Fibroblast of peridontal ligament (primary cell): ENCODE results near the gene SGPP2.

Experiments used
- DNase-seq: peaks from one replicate; pipeline ENCODE4 v3.0.0-alpha.2; 2010; ENCODE audit errors: extremely low read depth

SGPP2 gene

DNA sequence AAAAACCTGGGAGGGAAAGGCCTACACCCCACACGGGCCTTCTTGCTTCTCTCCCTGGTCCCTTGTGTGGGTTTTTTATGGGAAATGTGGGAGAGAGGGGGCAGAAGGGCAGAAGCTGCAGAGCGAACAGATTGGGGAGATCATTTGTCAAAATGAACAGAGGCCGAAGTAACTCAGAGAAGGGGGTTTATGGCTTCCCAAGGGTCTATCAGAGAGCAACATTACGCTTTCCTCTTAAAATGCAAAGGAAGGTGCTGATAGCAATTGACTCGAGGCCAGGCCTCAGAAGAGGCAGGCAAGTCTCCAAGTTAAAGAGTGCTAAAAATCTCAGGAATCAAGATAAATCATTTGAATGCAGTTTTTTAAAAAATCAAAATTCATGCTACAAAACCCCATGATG is 101.5 kb downstream of the SGPP2 start:
- DNase-seq, result no peak

DNA sequence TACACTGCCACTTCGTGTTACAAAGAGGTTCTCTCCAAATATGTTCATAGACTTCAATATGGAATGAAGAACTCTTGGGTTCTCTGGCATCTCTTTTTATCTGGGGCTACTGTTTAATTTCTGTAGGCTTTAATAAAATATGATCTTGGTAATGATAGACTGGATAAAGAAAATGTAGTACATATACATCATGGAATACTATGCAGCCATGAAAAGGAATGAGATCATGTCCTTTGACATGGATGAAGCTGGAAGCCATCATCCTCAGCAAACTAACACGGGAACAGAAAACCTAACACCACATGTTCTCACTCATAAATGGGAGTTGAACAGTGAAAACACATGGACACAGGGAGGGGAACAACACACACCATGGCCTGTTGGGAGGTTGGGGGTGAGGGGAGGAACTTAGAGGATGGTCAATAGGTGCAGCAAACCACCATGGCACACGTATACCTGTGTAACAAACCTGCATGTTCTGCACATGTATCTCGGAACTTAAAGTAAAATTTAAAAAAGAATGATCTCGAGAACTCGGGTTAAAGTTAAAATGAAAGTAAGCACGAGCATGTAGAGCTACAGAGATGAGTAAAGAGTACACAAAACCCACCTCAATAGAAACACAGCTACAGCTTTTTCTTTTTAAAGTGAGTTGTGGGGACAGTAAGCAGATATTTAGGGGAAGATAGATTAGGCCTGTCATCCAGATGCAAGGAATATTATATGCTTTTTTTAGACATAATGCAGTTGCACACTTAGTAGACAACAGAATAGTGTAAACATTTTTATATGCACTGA is 102.3 kb downstream of the SGPP2 start:
- DNase-seq, result no peak

DNA sequence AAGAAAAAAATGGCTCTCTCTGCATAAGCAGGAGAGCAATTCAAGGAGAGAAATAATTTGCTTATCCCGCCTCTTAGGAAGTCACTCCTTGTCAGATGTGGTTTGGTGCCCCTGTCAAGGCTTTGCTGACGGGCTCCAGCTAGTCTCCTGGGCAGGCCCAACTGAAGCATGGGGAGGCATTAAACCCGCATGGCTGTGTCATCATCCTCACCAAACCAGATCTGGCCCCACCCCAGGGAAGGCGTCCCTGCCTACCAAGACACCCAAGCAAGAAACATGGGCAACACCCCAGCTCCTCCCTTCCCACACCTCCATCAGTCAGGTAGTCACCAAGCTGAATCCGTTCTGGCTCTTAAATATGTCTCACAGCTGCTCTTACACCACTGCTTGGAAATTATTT is 108.0 kb downstream of the SGPP2 start:
- DNase-seq, result no peak

DNA sequence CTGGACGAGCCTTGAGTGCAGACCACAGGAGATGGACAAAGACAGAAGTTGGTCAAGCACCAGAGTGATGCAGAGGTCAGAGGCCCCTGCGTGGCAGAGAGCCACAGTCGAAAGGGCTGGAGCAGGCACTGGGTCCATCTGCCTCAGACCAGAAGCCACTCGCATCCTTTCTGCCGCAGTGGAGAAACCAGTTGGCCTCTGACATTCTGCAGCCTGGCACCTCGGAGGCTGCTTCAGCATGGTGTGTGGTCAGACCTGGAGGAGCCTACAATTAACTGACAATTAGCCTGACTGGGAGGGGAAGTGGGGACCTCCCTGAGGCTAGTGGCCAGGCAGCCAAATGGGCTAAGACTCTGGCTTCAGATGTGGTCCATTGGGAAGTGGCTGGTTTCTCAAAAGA is 111.1 kb downstream of the SGPP2 start:
- DNase-seq, result no peak

DNA sequence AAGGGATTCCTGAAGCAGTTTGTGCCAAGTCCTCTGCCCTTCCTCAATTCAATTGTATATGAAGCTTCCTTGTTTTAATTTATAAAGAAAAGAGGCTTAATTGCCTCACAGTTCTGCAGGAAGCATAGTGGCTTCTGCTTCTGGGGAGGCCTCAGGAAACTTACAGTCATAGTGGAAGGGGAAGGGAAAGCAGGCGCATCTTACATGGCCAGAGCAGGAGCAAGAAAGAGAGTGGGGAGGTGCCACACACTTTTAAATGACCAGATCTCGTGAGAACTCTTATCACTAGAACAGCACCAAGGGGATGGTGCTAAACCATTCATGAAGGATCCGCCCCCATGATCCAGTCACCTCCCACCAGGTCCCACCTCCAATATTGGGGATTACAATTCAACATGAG is 114.2 kb downstream of the SGPP2 start:
- DNase-seq, result no peak

DNA sequence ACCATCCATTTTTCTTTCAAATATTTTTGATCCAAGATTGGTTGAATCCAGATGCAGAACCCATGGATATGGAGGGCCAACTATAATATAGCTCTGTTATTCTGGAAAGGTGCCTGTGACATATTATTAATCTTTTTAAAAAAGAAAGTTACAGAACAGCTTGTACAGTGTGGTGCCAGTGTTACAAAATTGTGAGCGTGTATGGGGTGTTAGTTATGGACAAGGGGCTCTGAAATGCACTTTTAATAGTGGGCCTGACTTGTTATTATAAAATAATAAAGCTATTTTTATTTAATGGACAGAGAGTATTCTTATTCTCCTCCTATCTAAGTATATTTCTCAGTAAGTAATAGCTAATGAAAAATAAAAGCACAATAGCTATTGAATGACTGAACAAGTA is 120.3 kb downstream of the SGPP2 start:
- no peak for DNase-seq

DNA sequence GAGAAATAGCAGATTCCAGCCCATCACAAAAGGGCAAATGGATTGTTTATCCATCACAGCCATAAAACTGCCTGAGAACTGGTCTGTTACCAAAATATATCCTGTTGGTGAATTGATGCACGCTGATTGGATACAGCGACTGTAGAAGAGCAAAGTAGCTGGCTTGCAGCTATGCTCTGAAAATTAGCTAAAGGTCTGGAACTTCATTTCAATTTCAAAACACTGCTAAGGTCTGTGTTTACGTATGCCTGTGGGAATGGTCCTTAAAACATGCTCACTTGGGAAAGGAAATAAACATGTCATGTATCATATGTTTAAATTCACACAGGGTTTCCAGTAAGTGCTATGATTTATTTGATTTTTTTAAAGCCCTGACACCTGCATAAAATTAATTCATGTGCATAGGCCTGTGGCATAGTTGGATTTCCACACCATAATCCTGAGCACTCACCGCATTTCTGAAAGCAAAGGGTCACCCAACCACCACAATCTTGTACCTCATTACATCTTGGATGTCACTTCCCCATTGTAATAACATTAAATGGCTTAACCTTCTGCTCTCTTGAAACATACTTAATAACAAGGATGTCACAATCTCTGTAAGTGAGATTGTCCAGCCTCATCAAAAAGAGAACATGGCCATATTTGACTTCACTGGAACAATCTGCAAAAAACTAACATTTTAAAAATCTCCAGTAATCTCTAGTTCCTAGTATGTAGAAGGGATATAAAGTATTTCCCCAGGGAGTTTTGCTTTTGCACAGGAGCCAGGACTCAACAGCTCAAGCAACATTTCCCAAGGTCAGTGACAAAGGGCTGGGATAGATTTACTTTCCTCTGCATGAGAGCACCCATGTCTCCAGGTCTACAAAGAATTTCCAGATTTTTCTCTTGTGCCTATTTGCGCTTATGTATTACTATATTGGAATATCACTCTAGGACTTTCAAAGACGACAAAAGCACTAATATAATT is 121.8 kb downstream of the SGPP2 start:
- DNase-seq, result no peak

DNA sequence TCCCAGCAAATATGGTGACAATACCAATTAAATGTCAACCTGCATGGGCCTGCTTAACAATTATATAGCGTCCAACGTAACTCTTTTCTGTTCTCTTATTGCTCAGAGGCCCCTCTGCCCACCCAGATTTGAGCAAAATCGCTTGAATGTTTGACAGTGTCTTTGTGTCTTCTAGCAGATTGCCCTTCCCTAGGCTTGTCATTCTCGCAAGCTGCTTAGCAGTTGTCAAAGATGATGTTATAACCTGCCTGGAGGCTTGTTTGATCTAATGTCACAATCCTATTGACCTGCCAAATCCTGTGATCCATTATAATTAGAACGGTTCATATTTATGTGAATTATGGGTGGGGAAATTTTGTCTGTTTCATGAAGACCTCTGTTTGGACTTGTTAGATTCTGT is 122.7 kb downstream of the SGPP2 start:
- no peak for DNase-seq

DNA sequence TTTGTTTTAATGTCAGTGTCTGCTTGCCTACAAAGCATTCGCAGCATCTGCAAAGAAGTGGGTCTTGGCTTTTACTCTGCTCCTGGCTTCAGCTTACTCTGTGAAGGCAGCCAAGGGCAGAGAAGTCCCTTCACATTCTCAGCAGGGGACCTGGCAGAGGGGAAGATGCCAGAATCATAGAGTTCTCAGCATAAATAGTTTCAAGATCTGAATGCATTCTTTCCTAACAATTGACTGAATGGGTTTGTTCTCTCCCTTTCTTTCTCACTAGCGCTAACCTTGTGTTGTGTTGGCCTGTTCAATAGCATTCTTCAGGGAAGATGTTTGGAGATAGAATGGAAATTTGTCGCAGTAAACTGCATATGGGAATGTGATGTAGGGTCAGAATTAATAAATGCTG is 124.6 kb downstream of the SGPP2 start:
- DNase-seq, result peak; percentile 34

DNA sequence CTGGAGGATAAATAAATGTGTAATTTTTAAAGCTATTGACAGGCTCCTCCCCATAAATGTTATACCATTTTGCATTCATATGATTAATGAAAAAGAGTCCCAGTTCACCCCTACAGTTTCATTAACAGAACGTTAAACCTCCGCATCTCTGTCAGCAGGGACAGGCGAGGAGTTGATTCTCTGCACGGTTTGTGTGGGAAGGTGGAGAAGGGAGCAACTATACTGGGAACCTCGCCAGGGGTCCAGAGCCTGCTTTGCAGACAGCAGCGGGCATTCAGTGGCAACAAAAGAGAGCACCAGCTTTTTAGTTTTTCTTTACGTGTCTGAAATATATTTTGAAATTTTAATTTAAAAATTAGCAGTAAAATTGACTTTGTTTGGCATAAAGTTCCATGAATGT is 130.2 kb downstream of the SGPP2 start:
- DNase-seq, result no peak

DNA sequence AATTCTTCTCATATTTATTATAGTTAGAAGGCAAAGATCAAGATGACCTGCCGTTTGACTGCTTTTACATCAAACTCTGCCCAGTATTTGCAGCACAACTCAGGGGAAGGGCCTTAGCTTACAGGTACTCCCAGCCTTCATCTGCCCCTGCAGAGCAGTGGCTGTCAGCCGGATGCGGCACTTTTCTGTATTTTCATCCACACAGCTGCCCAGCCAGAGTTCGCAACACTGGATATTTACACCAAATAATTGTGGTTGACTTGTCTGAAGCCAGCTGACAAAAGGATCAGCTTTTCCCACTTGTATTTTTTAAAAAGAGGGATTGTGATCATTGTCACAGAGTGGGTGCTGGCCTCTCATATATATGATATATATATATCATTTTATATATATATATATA is 136.8 kb downstream of the SGPP2 start:
- DNase-seq, result no peak

DNA sequence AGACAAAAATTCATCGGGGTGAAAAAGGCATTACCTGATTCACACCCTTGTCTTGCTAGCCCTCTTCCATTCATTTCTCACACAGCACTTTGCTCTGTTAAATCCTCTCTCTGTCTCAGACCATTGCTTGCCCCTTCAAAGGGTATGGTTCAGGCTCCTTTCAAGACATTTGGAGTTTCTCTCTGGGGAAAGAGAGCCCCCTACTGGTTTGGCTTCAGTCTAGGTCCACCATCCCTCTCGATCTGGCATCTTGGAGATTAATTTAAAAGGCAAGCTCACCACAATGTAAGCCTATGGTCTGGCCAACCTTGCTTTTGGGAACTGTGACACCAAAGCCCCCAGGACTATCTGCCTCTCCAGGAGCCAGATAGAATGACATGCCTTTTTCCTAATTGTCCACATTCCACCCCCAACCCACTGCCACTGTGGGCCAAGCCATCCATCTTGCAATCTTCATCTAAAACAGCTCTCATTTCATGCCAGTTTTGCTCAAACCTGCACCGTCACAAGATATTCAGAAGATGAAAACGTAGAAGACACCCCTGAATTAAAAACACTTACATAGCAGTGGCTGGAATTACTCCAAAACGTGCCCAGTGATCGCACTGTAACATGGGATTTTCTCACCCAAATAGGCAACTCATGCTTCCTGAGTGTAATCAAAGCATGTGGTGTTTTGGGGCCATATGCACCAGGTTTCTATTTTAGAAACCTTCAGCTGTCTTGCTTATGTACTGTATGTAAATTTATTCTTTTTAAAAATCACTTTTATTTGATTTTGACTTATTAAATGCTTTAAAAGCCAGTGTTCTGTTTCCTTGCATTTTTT is 137.7 kb downstream of the SGPP2 start:
- peak; percentile 27 for DNase-seq

DNA sequence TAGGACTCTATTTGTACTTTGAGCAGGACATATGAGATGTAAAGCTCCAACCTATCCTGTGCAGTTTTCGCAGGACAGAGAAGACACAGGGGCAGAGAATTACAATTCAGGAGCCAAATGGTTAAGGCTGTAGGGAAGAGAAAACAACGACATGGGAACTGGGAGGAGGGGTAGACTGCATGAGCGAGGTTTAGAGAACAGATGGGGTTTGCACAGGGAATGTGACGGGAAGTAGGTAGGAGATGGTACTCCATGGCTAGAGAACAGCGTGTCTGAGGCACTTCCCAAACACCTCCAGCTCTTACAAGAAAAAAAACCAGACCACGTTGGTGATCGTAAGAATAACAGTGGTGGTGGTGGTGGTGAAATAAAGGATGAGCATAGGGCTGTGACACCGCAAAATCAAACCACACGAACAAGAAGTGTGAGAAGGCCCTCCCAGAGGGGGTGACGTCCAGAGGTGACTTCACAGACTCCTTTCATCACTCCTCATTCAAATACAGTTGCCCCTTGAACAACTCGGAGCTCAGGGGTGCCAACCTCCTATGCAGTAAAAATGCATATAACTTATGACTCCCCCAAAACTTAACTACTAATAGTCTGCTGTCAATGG is 138.9 kb downstream of the SGPP2 start:
- no peak for DNase-seq

DNA sequence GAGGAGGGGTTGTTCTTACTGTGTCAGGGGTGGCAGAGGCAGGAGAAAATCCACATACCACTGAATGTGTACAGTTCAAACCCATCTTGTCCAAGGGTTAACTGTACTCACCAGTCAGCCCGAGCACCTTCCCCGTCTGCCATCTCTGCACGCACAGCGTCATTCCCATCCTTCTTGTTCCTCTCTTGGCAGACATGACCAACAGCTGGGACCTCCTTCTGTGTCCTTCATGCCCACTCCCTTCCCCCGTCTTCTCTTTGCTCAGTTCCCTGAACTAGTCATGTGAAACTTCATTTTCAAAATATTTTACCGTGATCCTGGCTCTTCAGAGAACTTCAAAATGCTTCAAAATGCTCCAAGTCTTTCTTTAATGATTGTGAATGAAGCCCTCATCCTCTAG is 139.6 kb downstream of the SGPP2 start:
- no peak for DNase-seq

DNA sequence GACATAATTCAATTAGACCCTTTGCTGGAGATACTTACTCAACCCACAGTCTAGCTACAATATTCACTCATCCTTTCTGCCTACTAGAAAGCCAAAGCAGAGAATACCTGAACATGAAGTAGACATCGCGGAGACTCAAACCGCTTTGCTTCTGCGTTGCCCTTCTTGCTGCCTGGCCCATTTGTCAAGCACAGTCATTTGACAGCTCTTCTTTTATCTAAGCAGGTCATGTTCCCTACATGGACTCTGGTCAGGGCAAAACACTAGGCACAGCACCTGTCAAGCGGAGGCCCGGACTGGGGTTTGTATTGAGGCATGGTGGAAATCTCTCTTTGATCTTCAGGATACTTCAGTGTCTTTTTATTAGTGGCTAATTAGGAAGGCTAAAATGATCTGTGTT is 141.9 kb downstream of the SGPP2 start:
- DNase-seq, result no peak

DNA sequence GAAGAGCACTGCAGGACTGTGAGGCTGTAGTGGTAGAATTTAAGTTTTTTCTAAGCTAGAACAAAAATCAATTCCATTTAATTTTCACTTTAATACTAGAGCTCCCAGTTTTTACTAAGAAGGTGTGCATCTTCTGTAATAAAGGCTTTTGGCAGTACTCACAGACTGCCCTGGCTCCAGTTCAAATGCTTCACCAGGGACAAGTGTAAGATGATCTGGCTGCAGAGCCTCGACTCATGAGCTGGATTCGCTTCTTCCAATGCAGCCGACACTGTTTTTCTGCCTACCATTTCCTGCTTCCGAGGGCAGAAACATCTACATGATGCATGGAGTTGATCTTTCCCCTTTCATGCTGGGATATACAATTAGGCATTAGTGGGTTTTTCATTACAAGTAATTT is 144.5 kb downstream of the SGPP2 start:
- DNase-seq, result peak; percentile 59

DNA sequence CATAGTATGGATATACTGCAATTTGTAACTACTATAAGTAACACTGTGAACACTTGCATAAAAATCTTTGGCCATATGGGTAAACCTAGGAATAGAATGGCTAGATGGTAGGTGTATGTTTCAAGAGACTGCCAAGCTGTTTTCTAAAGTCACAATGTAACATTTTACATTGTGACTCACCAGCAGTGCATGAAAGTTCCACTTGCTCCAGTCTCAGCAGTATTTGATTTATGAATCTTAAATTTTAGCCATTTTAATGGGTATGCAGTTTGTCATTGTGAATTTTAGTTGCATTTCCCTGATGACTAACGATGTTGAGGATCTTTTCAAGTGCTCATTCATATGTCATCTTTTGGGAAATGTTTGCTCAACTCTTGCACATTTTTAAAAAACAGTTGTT is 145.5 kb downstream of the SGPP2 start:
- DNase-seq, result peak; percentile 15

DNA sequence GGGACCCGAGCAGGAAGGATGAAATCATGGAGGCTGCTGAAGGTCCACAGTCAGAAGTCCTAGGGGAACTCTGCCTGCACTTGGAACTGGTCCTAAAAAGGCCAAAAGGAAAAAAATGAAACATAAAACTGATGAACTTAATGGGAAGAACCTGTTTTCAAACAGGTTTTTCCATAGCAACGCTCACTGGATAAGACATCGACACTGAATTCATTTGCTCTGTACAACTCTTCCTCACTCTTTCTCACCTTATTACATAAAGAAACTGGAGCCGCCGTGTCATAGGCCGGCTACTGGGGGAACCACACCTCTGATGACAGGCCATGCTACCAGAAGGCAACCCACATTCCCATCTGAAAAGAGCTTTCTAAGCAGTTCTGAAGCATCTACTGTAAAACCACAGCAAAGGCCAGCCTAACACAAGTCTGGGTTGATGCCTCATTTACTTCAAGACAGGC is 147.9 kb downstream of the SGPP2 start:
- DNase-seq, result peak; percentile 38

DNA sequence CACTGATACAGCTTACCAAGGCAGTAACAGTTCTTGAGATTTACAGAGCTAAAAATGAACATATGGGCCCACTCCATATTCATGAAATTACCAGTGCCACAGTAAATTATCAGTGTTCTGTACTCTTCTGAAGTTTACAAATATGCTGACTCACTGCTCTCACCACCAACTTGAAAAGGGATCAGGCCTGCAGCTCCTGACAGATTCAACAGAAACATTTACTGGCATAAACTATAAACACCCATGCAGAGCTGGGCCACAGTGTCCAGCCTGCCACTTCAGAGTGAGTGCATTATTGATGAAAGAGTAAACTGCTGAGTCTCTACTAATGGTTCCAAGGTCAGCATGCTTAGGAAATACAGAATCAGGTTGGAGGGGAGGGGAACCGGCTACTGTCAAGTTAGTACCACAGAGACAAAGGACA is 148.4 kb downstream of the SGPP2 start:
- DNase-seq, result peak; percentile 74

DNA sequence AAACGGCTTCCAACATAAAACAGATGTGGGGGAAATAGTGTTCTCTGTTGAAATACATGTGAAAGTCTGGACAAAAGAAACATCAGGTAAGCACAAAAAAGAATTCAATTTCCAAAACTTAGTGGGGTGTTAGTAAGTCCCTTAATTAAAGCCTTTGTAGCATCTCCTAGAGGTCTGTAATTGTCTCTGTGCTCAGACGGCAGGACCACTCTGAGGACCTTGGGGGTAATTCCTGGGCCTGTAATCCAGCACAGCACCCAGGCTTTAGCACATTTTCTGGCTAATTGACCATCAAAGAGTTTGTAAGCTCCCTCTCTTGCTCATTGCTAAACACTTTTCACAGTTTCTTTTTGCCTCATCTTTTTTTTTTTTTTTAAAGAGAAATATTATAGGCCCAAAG is 151.3 kb downstream of the SGPP2 start:
- no peak for DNase-seq
